Large intestine (tissue), 3 donors: ENCODE results near the gene VSIG10. TPM values are rescaled to one million over a fixed set of nuclear protein-coding genes. Genes with fewer than 3 reads are reported as not detected.
"Not testable (repeated sequence)": the region's sequence is repeated elsewhere in the genome, so short reads cannot be mapped to it uniquely, and the experiment has no call there.

ENCODE experiments used
- DNase-seq, 2 donors: peaks; one replicate each; pipeline versions ENCODE4 v3.0.0 to v3.0.0-alpha.2; 2013
- H3K27ac ChIP-seq: one replicate; pipeline ENCODE4 v1.5.1; 2013; ENCODE audit warnings: low read length
- H3K27me3 ChIP-seq: 2 replicates; pipeline ENCODE4 v1.6.1; 2013; ENCODE audit warnings: low read length; ENCODE audit not compliant: control insufficient read depth, insufficient read depth
- H3K36me3 ChIP-seq: 2 replicates; pipeline ENCODE4 v1.6.1; 2013; ENCODE audit warnings: low read length; ENCODE audit not compliant: control insufficient read depth, insufficient read depth
- H3K4me1 ChIP-seq: one replicate; pipeline ENCODE4 v1.6.1; 2013; ENCODE audit warnings: low read length; ENCODE audit not compliant: control insufficient read depth, insufficient read depth
- H3K4me3 ChIP-seq: one replicate; pipeline ENCODE4 v1.5.1; 2013; ENCODE audit warnings: low read length
- H3K9me3 ChIP-seq: one replicate; pipeline ENCODE4 v1.6.1; 2013; ENCODE audit warnings: mild to moderate bottlenecking, low read depth, low read length, moderate library complexity; ENCODE audit not compliant: control insufficient read depth
- WGBS: methylation state at CpG from one replicate; pipeline ENCODE4 v1.1.5; 2013; ENCODE audit warnings: low lambda C conversion rate; ENCODE audit not compliant: insufficient coverage; 5-methylcytosine and 5-hydroxymethylcytosine counted together
- polyA plus RNA-seq: library from polyadenylated mRNA; unstranded; fragments of 120-200 nt; gene quantifications from one replicate; pipeline ENCODE4 v1.2.1, GENCODE V29; 2013

Gene VSIG10
- polyA plus RNA-seq, 1 donor: 19.6 TPM

DNA sequence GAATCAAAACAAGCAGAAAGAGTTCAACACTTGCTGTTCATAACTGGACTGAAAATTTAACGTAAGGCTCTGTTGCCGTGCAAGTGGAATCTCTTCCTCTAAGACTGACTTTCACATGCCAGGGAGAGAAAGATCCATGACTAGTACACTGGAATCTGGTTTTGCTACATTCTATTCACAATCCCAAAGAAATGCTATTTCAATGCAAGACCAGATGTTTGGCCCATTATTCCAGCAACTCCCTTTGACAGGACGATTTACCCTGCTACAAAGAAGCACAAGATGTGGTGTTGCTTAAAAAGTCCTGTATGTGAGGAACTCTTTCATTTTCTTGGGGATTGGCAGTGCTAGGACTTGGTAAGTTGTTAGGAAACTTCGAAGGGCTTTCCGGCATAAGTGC is 69.9 kb downstream of the VSIG10 start:
- H3K4me3 ChIP-seq: no peak overlapping the region
- no peak for DNase-seq
- H3K27me3 ChIP-seq: no peaks in the 10 kb centered on the region
- no CpG with 5 or more reads among the region's 5 CpGs for WGBS
- H3K9me3 ChIP-seq: no peaks in the 10 kb centered on the region
- H3K27ac ChIP-seq: no peak overlapping the region
- no peaks in the 10 kb centered on the region for H3K4me1 ChIP-seq
- peaks cover 89% of the 10 kb centered on the region for H3K36me3 ChIP-seq

DNA sequence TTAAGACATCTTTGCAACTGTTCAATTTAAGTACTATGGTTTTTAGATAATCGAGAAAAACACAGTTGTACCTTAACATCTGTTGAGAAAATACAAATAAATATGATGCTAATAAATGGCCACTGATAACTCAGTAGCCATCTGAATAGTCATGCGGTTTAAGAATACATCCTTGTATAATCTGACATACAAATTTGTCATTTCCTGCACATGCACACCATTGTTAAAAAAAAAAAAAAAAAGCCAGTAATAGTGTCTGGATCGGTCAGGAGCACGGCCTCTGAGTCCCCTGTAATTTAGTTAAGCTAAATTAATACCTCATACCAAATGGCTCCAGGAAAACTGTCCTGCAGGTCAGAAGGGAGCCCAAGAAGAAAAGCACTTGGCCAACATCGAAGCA is 70.5 kb downstream of the VSIG10 start:
- Histone ChIP-seq H3K4me1 (no peaks in the 10 kb centered on the region), H3K9me3 (no peaks in the 10 kb centered on the region), H3K27me3 (no peaks in the 10 kb centered on the region), H3K4me3 (no peak overlapping the region), H3K36me3 (peaks cover 86% of the 10 kb centered on the region), H3K27ac (no peak overlapping the region)
- WGBS: 100% methylated on average over 1 of the region's 5 CpGs
- DNase-seq: no peak

DNA sequence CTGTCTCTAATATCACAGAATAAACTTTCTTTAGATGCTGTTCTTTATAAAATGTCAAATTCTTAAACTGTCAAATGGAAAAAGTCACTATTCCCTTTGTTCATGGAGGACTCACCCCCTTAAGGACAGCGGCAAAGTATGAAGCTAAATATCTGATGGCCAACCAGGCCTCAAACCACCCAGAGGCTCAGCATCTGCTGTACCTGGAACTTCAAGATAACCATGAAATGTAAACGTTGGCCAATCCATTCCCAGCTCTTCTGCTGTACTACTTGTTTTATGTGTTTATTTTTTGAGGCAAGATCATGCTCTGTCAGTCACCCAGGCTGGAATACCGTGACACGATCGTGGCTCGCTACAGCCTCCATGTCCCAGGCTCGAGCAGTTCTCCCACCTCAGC is 71.6 kb downstream of the VSIG10 start:
- Histone ChIP-seq H3K36me3 (peaks cover 83% of the 10 kb centered on the region), H3K4me1 (no peaks in the 10 kb centered on the region), H3K27ac (no peak overlapping the region), H3K4me3 (no peak overlapping the region), H3K27me3 (no peaks in the 10 kb centered on the region), H3K9me3 (no peaks in the 10 kb centered on the region)
- no CpG with 5 or more reads among the region's 7 CpGs for WGBS
- DNase-seq: no peak

DNA sequence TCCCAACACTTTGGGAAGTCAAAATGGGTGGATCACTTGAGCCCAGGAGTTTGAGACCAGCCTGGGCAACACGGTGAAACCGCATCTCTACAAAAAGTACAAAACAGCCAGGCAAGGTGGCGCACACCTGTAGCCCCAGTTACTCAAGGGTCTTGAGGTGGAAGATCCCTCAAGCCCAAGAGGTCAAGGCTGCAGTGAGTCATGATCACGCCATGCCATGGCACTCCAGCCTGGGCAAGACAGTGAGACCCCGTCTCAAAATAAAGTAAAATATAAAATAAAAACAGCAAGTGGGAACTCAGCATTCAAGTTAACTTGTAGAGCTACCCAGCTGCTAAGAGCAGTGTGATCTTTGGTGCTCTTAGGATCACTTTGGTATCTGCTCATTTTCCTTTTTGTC is 74.6 kb downstream of the VSIG10 start:
- no peak overlapping the region for H3K4me3 ChIP-seq
- H3K27me3 ChIP-seq: no peaks in the 10 kb centered on the region
- WGBS: no CpG with 5 or more reads among the region's 5 CpGs
- H3K9me3 ChIP-seq: no peaks in the 10 kb centered on the region
- peaks cover 78% of the 10 kb centered on the region for H3K36me3 ChIP-seq
- H3K27ac ChIP-seq: no peak overlapping the region
- no peak for DNase-seq
- H3K4me1 ChIP-seq: no peaks in the 10 kb centered on the region

DNA sequence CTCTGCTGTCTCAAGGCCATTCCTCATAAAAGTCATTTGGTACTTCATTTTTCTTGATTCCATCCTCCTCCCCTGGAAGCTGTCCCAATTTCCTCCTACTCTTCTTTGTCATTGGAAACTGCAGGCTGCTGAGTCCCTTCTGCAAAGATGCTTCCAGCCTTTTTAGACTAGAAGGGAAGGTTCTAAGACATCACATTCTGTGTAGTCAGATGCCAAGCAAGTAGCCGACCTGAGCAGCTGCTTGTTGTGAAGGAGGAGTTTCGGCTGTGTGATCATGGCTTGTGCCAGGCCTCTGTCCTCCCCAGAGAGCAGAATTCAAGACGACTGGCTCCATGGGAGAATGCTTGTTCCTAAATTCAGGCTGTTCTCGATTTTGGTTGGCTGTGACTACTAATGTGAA is 78.6 kb downstream of the VSIG10 start:
- Histone ChIP-seq H3K9me3 (no peaks in the 10 kb centered on the region), H3K27me3 (no peaks in the 10 kb centered on the region), H3K36me3 (peaks cover 55% of the 10 kb centered on the region), H3K4me1 (no peaks in the 10 kb centered on the region), H3K27ac (no peak overlapping the region), H3K4me3 (no peak overlapping the region)
- WGBS: 100% methylated on average over 1 of the region's 4 CpGs
- DNase-seq: no peak

DNA sequence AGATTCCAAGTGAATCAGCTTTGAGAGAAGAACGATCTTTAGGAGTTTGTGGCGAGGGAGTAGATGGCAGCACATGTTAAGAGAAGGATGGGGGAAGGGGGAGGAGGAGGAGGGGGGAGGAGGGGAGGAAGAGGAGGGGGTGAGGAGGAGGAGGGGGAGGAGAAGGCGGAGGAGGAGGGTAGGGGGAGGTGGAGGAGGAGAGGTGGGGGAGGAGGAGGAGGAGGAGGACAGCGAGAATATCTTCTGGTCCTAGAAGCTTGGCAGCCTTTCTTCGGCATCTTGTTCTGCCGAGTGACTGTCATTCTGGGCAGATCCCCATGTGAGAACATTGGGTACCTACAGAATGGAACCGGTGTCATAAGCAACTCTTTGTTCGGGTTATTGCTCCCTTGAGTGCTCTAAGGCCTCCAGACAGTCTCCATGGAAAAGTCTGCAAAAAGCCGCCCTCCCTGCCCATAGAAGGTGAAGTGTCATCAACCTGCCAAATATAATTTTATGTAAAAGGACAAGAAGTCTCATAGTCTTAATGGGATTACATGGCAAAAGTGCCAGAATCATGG is 80.4 kb downstream of the VSIG10 start:
- Histone ChIP-seq H3K4me1 (no peaks in the 10 kb centered on the region), H3K36me3 (peaks cover 58% of the 10 kb centered on the region), H3K4me3 (no peak overlapping the region), H3K9me3 (no peaks in the 10 kb centered on the region), H3K27me3 (no peaks in the 10 kb centered on the region), H3K27ac (no peak overlapping the region)
- WGBS: no CpG with 5 or more reads among the region's 9 CpGs
- DNase-seq: no peak

DNA sequence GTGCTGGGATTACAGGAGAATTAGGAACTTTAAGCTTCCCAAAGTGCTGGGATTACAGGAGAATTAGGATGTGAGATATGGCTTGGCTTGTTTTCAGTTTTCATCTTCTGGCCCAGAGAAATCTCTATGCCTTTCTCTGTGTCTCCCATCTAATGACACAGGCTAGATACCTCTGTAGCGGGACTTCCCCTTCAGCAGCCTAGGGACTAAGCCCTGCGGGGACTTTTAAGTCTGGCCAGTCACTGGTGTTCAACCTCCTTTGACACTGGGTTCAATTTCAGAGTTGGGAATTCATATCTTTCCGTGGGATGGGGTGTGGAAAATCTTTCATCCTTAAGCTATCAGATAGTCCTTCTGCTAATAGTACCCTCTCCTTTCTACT is 81.1 kb downstream of the VSIG10 start:
- Histone ChIP-seq H3K4me3 (no peak overlapping the region), H3K27me3 (no peaks in the 10 kb centered on the region), H3K4me1 (no peaks in the 10 kb centered on the region), H3K36me3 (peaks cover 54% of the 10 kb centered on the region), H3K9me3 (no peaks in the 10 kb centered on the region), H3K27ac (no peak overlapping the region)
- DNase-seq: no peak
- no CpG with 5 or more reads among the region's 3 CpGs for WGBS

DNA sequence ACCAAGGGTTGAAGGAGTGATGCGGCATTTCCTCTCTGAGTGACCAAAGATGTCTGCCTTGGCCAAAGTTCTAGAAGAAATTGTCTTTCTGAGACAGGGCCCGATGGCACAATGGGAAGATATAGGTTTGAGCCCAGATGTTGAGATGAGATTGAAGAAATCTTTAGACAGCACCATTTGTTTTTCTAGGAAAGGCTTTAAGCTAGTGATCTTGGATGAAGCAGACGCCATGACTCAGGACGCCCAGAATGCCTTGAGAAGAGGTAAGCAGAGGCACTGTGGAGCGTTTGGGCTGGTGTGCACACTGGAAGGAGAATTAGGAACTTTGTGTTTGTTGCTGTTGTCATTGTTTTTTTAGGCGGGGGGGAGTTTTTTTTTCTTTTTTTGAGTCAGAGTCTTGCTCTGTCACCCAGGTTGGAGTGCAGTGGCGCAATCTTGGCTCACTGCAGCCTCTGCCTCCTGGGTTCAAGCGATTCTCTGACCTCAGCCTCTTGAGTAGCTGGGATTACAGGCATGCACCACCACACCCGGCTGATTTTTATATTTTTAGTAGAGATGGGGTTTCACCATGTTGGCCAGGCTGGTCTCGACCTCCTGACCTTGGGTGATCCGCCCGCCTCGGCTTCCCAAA is 81.6 kb downstream of the VSIG10 start:
- not testable (repeated sequence) for H3K4me3 ChIP-seq, H3K9me3 ChIP-seq, H3K4me1 ChIP-seq, H3K27ac ChIP-seq, DNase-seq, H3K27me3 ChIP-seq
- WGBS: 100% methylated on average over 2 of the region's 13 CpGs
- H3K36me3 ChIP-seq: peaks cover 52% of the 10 kb centered on the region

DNA sequence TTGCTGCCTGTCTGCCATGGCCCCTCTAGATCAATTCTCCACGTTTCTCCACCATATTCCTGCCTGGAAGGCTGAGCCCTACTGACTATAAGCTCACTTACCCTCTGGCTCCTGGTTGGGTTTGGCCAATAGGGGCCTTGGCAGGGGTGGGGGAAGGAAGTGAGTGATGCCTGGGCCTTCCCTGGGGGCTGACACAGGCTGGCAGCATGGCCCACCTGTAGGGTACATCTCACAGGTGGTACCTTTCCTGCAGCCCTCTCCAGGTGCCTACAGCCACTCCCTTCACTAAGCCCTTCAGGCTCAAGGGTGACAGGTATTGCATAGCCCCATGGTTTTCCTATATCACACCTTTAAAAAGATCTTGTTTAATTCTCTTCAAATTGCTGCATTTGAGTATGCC is 83.8 kb downstream of the VSIG10 start:
- no peaks in the 10 kb centered on the region for H3K9me3 ChIP-seq
- peaks cover 32% of the 10 kb centered on the region for H3K36me3 ChIP-seq
- H3K4me1 ChIP-seq: no peaks in the 10 kb centered on the region
- no peaks in the 10 kb centered on the region for H3K27me3 ChIP-seq
- H3K4me3 ChIP-seq: no peak overlapping the region
- H3K27ac ChIP-seq: no peak overlapping the region
- DNase-seq: no peak
- whole genome bisulfite sequencing: no CpG with 5 or more reads among the region's 1 CpG

DNA sequence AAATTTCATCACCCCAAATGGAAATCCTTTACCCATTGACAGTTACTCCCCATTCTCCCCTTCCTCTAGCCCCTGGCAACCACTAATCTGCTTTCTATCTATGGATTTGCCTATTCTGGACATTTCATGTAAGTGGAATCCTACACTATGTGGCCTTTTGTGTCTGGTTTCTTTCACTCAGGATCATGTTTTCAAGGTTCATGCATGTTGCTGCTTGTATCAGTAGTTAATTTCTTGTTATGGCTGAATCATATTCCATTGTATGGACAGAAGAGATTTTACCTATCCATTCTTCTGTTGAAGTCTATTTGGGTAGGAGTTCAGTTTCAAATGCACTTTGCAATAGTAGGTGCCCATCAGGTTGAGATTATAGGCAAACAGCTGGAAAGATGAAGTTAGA is 85.9 kb downstream of the VSIG10 start:
- no peak for DNase-seq
- H3K27ac ChIP-seq: no peak overlapping the region
- H3K36me3 ChIP-seq: peaks cover 27% of the 10 kb centered on the region
- H3K9me3 ChIP-seq: no peaks in the 10 kb centered on the region
- H3K4me1 ChIP-seq: no peaks in the 10 kb centered on the region
- H3K4me3 ChIP-seq: no peak overlapping the region
- H3K27me3 ChIP-seq: no peaks in the 10 kb centered on the region
